NT2/D1 (cell line): ENCODE results near the gene TUBB3.

Experiments
- SUZ12 ChIP-seq: IDR thresholded peaks from 2 replicates; pipeline ENCODE4 v1.6.1; 2011; ENCODE audit not compliant: insufficient read length, insufficient read depth; ENCODE audit errors: extremely low read depth
- YY1 ChIP-seq: IDR thresholded peaks from 2 replicates; pipeline ENCODE4 v1.6.1; 2011; ENCODE audit not compliant: insufficient read length, insufficient read depth
- ZNF274 ChIP-seq: IDR thresholded peaks from 2 replicates; pipeline ENCODE4 v1.6.1; 2011; ENCODE audit warnings: mild to moderate bottlenecking, low read depth, low read length

DNA sequence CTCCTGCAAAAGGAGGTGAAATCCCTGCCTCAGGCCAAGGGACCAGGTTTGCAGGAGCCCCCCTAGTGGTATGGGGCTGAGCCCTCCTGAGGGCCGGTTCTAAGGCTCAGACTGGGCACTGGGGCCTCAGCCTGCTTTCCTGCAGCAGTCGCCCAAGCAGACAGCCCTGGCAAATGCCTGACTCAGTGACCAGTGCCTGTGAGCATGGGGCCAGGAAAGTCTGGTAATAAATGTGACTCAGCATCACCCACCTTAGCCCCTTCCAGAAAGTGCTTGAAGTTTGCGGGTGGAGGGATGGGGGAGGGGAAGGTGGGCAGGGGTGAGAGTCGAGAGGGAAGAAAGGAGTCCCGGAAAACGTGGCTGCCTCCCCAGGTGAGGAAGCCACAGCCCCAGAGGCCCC is 2.4 kb upstream of the TUBB3 start:
- TF ChIP-seq YY1, result no peak
- TF ChIP-seq SUZ12, result no peak
- no peak for TF ChIP-seq ZNF274
